Esophagus muscularis mucosa (tissue), 4 donors: Measurements from ENCODE around the gene PTGES3L.

ENCODE experiments used
- EP300 ChIP-seq: sonication (generic); formaldehyde crosslinking; IDR thresholded peaks from one replicate; pipeline ENCODE4 v1.6.1; 2017; ENCODE audit warnings: antibody characterized with exemption
- POLR2A ChIP-seq: fragments of 450-650 bp; IDR thresholded peaks from one replicate; pipeline ENCODE4 v1.6.1; 2017; ENCODE audit warnings: antibody characterized with exemption, moderate library complexity, mild to moderate bottlenecking, low read depth
- TF ChIP-seq, protein P1 (sequence below), 3 experiments: fragments of 200-600 bp in 2 of 3; fragments of 450-650 bp in 1 of 3; sonication (generic) in 2 of 3; IDR thresholded peaks; one replicate each; pipeline ENCODE4 v1.5.1; 2017 to 2019; ENCODE audit warnings: antibody characterized with exemption in 3 of 3, mild to moderate bottlenecking in 2 of 3, moderate library complexity in 1 of 3

DNA sequence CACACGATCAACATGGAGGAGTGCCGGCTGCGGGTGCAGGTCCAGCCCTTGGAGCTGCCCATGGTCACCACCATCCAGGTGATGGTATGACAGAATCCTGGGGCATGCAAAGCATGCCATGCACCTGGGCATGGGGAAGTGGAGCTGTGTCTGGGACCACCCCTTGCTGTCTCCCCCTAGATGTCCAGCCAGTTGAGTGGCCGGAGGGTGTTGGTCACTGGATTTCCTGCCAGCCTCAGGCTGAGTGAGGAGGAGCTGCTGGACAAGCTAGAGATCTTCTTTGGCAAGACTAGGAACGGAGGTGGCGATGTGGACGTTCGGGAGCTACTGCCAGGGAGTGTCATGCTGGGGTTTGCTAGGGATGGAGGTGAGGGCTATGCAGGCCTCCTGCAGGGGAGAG, 33.4 kb upstream of the PTGES3L start:
- TF ChIP-seq, protein P1, sequence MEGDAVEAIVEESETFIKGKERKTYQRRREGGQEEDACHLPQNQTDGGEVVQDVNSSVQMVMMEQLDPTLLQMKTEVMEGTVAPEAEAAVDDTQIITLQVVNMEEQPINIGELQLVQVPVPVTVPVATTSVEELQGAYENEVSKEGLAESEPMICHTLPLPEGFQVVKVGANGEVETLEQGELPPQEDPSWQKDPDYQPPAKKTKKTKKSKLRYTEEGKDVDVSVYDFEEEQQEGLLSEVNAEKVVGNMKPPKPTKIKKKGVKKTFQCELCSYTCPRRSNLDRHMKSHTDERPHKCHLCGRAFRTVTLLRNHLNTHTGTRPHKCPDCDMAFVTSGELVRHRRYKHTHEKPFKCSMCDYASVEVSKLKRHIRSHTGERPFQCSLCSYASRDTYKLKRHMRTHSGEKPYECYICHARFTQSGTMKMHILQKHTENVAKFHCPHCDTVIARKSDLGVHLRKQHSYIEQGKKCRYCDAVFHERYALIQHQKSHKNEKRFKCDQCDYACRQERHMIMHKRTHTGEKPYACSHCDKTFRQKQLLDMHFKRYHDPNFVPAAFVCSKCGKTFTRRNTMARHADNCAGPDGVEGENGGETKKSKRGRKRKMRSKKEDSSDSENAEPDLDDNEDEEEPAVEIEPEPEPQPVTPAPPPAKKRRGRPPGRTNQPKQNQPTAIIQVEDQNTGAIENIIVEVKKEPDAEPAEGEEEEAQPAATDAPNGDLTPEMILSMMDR (IDR thresholded peaks at IDR 0.05), result no peak
- TF ChIP-seq POLR2A, result no peak
- TF ChIP-seq EP300, result no peak
